Stimulated activated naive B cell treated with anti-CD40 and anti-IgM and Interleukin-4, amounts not matched to agents 10 μg/mL and 1 μg/mL and 100 μg/mL, for 72 hours (primary cell): Measurements from ENCODE around the gene ALCAM.

ENCODE experiments used
- ATAC-seq, 2 donors: fragments of 150-1000 bp; cut with Tn5 transposase; replicated peaks; 2 replicates each; pipeline ENCODE4 v1.10.0; 2021; ENCODE audit warnings: moderate library complexity in 1 of 2
- DNase-seq: peaks from one replicate; pipeline ENCODE4 v3.0.0; 2021
- H3K27ac Mint-ChIP-seq: one replicate; pipeline ENCODE4 v1.8.0; 2022; ENCODE audit warnings: mild to moderate bottlenecking, mixed read lengths
- H3K27me3 Mint-ChIP-seq, 2 donors: one replicate each; pipeline ENCODE4 v1.8.0; 2022; ENCODE audit warnings: mixed read lengths in 2 of 2
- H3K36me3 Mint-ChIP-seq, 2 donors: one replicate each; pipeline ENCODE4 v1.8.0; 2022; ENCODE audit warnings: mixed read lengths in 2 of 2, mild to moderate bottlenecking in 1 of 2
- H3K4me1 Mint-ChIP-seq, 2 donors: one replicate each; pipeline ENCODE4 v1.8.0; 2022; ENCODE audit warnings: mixed read lengths in 2 of 2, mild to moderate bottlenecking in 1 of 2
- H3K4me3 Mint-ChIP-seq, 2 donors: one replicate each; pipeline ENCODE4 v1.8.0; 2022; ENCODE audit warnings: mild to moderate bottlenecking in 2 of 2, mixed read lengths in 2 of 2, moderate library complexity in 1 of 2
- H3K9me3 Mint-ChIP-seq, 2 donors: one replicate each; pipeline ENCODE4 v1.8.0; 2022; ENCODE audit warnings: mixed read lengths in 2 of 2, mild to moderate bottlenecking in 1 of 2

ALCAM gene

DNA sequence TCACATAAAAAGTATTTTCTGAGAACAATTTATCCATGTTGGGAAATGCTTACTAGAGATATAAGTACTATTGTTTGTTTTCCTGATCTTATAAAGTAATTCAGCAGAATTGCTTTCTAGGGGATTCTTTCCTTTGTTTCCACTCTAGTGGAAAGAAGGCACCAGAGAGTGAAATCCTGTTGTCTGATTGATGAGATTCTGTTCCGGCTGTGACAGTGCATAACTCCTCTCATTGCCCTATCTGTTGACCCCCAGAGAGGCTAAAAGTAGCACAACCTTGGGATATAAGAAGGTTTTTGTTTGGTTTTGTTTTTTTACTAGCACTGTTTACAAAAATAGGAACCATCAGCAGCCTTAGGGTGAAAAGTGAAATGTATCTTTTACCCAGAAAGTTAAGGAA lies 114.1 kb downstream of the ALCAM start:
- H3K4me1 Mint-ChIP-seq, result peaks cover 7 to 15% of the 10 kb centered on the region in 2 donors
- ATAC-seq (no peak), DNase-seq (no peak)
- peaks cover 21 to 29% of the 10 kb centered on the region in 2 donors for H3K36me3 Mint-ChIP-seq
- no peak overlapping the region for H3K4me3 Mint-ChIP-seq
- H3K27me3 Mint-ChIP-seq, result no peaks in the 10 kb centered on the region
- peaks cover 12 to 14% of the 10 kb centered on the region in 2 donors for H3K9me3 Mint-ChIP-seq
- no peak overlapping the region for H3K27ac Mint-ChIP-seq

- no peak for DNase-seq
- ATAC-seq, result no peak
- no peak overlapping the region for H3K27ac Mint-ChIP-seq
- H3K36me3 Mint-ChIP-seq, result peaks cover 10 to 17% of the 10 kb centered on the region in 2 donors
- peaks cover 0 to 7% of the 10 kb centered on the region in 2 donors for H3K4me1 Mint-ChIP-seq
- no peak overlapping the region for H3K4me3 Mint-ChIP-seq
- H3K27me3 Mint-ChIP-seq, result no peaks in the 10 kb centered on the region
- H3K9me3 Mint-ChIP-seq, result peaks cover 2 to 9% of the 10 kb centered on the region in 2 donors
Observed at GRCh38 chr3:105483476-105483875, 116.8 kb downstream of the ALCAM start.

DNA sequence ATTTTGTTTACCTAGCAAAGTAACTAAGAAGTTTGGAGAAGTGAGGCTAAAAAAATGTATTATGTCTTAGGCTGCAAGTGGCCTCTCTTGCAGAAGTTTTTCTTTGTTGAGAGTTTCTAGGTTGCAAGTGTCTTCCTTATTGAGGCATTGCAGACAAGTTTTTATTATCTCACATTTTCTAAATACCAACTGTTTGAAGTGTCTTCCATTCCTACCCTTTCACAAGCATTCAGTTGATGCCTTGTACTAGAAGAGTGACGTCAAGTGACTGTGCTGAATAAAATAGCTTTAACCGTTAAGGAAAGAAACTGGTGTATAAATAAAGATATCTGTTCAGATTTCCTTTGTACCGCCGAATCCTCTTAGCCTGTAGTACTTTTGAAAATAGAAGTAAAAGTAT lies 123.3 kb downstream of the ALCAM start:
- DNase-seq (no peak), ATAC-seq (no peak)
- Mint-ChIP-seq H3K27ac (no peak overlapping the region), H3K27me3 (no peaks in the 10 kb centered on the region), H3K4me3 (no peak overlapping the region), H3K36me3 (peaks cover 43 to 51% of the 10 kb centered on the region in 2 donors), H3K9me3 (peaks cover 9 to 25% of the 10 kb centered on the region in 2 donors), H3K4me1 (no peaks in the 10 kb centered on the region)

- ATAC-seq, result no peak
- H3K27ac Mint-ChIP-seq, result no peak overlapping the region
Observed at GRCh38 chr3:105493305-105493892, 126.7 kb downstream of the ALCAM start.

GRCh38 chr3:105495021-105495420 lies 128.3 kb downstream of the ALCAM start:
- Mint-ChIP-seq H3K27ac (no peak overlapping the region), H3K27me3 (no peaks in the 10 kb centered on the region), H3K4me1 (peaks cover 0 to 5% of the 10 kb centered on the region in 2 donors), H3K36me3 (peaks cover 30 to 39% of the 10 kb centered on the region in 2 donors), H3K9me3 (peaks cover 7 to 8% of the 10 kb centered on the region in 2 donors), H3K4me3 (no peak overlapping the region)
- ATAC-seq, result no peak
- no peak for DNase-seq

More at GRCh38 chr3:105493305-105493892, 126.7 kb downstream of the ALCAM start:
- H3K36me3 Mint-ChIP-seq, result peaks cover 36 to 48% of the 10 kb centered on the region in 2 donors
- no peak overlapping the region for H3K4me3 Mint-ChIP-seq
- H3K4me1 Mint-ChIP-seq, result no peaks in the 10 kb centered on the region
- DNase-seq, result no peak
- no peaks in the 10 kb centered on the region for H3K27me3 Mint-ChIP-seq
- H3K9me3 Mint-ChIP-seq, result peaks cover 8 to 16% of the 10 kb centered on the region in 2 donors

DNA sequence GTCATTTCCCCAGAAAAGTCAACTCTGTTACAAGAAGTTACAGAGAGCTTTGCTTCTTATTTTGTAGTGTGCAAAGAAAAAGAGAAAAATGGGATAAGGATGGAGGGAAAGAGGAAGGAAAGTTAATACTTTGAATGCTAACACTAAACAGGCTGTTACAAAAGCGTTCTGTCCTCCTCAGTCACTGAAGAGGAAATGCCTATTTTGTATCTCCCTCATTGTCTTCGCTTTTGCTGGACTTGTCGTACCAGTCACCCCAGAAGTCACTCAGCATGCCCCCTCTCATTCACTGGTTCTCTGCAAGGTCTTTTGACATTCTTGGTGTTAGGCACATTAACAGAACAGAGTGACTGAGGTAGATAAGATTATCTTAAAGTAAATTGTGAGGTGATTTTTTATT lies 129.6 kb downstream of the ALCAM start:
- ATAC-seq (no peak), DNase-seq (no peak)
- Mint-ChIP-seq H3K9me3 (peaks cover 0 to 3% of the 10 kb centered on the region in 2 donors), H3K4me3 (no peak overlapping the region), H3K27me3 (no peaks in the 10 kb centered on the region), H3K36me3 (peaks cover 17 to 26% of the 10 kb centered on the region in 2 donors), H3K27ac (no peak overlapping the region), H3K4me1 (peaks cover 2 to 9% of the 10 kb centered on the region in 2 donors)

DNA sequence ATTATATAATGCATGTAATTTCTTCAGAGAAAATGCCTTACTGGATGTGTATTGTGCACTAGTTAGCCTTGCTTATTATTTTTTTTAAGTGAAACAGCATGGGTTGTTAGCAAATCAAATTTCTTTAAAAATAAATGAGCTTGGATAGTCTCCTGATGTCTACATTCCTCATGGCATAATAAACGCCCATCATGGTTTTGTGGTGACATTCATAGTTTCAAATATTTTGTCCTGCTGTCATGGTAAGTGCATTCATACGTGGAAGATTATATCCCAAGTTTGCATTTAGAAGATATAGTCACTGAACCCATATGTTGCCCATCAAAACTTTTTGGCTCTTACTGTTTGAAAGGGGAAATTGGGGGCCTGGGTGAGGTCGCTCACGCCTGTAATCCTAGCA lies 130.7 kb downstream of the ALCAM start:
- ATAC-seq, result no peak

DNA sequence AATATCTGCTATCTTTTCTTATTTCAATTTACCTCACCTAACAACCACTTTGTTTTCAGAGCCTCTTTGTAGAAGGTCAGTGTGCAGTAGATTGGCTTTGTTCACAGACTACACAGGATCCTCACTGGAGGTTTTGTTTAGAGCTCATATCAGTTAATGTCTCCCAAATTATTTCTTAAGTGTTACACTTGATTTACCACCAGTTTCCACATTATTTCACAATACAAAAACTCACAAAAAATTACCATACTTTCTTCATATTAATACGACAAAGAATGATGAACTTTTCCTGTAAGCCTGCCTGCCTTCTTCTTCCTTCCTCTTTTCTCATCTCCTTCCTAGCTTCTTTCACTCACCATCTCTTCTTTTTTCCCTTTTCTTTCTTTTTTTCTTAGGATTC lies 133.3 kb downstream of the ALCAM start:
- DNase-seq (no peak), ATAC-seq (no peak)
- Mint-ChIP-seq H3K36me3 (peaks cover 3 to 13% of the 10 kb centered on the region in 2 donors), H3K27ac (no peak overlapping the region), H3K4me1 (peaks cover 3 to 15% of the 10 kb centered on the region in 2 donors), H3K27me3 (no peaks in the 10 kb centered on the region), H3K9me3 (peaks cover 0 to 2% of the 10 kb centered on the region in 2 donors), H3K4me3 (no peak overlapping the region)

More for the DNA sequence above, 130.7 kb downstream of the ALCAM start:
- Mint-ChIP-seq H3K27ac (no peak overlapping the region), H3K9me3 (no peaks in the 10 kb centered on the region), H3K36me3 (peaks cover 11 to 17% of the 10 kb centered on the region in 2 donors), H3K27me3 (no peaks in the 10 kb centered on the region), H3K4me3 (no peak overlapping the region), H3K4me1 (peaks cover 3 to 9% of the 10 kb centered on the region in 2 donors)
- no peak for DNase-seq

DNA sequence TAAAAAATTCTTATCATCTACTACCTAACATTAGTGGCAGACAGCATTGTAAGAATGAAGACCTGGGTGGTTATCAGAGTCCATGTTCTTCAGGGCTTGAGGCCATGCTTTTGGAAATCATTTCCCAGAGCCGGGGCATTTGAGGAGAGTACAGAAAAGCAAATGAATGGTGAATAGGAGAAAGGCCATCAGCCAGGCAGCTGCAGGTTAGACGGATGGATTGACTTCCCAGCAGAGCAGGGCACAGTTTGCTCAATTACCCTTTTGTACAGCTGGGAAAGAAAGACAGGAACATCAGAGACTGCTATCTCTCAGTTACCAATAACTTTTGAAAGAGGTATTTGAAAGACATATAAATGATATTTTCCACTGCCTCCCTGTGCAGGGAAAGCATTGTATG lies 135.6 kb downstream of the ALCAM start:
- no peak overlapping the region for H3K27ac Mint-ChIP-seq

DNA sequence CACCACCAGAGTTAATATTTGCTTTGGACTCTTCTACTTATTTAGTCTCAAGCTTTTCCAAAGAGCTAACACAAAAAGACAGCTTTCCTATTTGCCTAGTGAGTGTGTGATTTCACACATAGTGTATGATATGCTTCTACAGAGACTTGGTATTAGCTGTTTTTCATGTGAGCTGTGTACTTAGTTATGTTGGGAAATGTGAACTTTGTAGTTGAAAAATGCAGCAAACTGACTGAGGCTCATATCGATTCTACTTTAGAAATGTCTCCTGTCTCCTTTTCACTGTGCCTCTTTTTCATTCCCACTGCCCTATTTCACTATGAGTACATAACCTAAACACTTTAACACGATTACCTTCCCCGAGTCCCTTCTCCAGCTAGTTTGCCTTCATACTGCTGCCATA lies 136.5 kb downstream of the ALCAM start:
- Mint-ChIP-seq H3K36me3 (peaks cover 0 to 10% of the 10 kb centered on the region in 2 donors), H3K4me1 (peaks cover 3 to 18% of the 10 kb centered on the region in 2 donors), H3K27me3 (no peaks in the 10 kb centered on the region), H3K27ac (no peak overlapping the region), H3K9me3 (peaks cover 0 to 2% of the 10 kb centered on the region in 2 donors), H3K4me3 (no peak overlapping the region)
- ATAC-seq, result no peak
- DNase-seq, result no peak

More for the DNA sequence above, 135.6 kb downstream of the ALCAM start:
- Mint-ChIP-seq H3K9me3 (peaks cover 0 to 2% of the 10 kb centered on the region in 2 donors), H3K27me3 (no peaks in the 10 kb centered on the region), H3K36me3 (peaks cover 0 to 8% of the 10 kb centered on the region in 2 donors), H3K4me3 (no peak overlapping the region), H3K4me1 (peaks cover 3 to 18% of the 10 kb centered on the region in 2 donors)
- DNase-seq (no peak), ATAC-seq (no peak)

GRCh38 chr3:105504440-105504951 lies 137.8 kb downstream of the ALCAM start:
- H3K27me3 Mint-ChIP-seq, result no peaks in the 10 kb centered on the region
- H3K4me3 Mint-ChIP-seq, result no peak overlapping the region
- peaks cover 0 to 2% of the 10 kb centered on the region in 2 donors for H3K9me3 Mint-ChIP-seq
- no peak for ATAC-seq
- no peak overlapping the region for H3K27ac Mint-ChIP-seq
- peaks cover 0 to 10% of the 10 kb centered on the region in 2 donors for H3K36me3 Mint-ChIP-seq
- no peak for DNase-seq
- H3K4me1 Mint-ChIP-seq, result peaks cover 3 to 18% of the 10 kb centered on the region in 2 donors

GRCh38 chr3:105505170-105505569 lies 138.5 kb downstream of the ALCAM start:
- Mint-ChIP-seq H3K27ac (no peak overlapping the region), H3K4me1 (peaks cover 3 to 14% of the 10 kb centered on the region in 2 donors), H3K9me3 (peaks cover 0 to 2% of the 10 kb centered on the region in 2 donors), H3K36me3 (peaks cover 0 to 10% of the 10 kb centered on the region in 2 donors), H3K4me3 (no peak overlapping the region), H3K27me3 (no peaks in the 10 kb centered on the region)
- no peak for DNase-seq
- ATAC-seq, result no peak

GRCh38 chr3:105511031-105511430 lies 144.3 kb downstream of the ALCAM start:
- Mint-ChIP-seq H3K36me3 (peaks cover 0 to 3% of the 10 kb centered on the region in 2 donors), H3K4me1 (peaks cover 0 to 5% of the 10 kb centered on the region in 2 donors), H3K9me3 (no peaks in the 10 kb centered on the region), H3K4me3 (no peak overlapping the region), H3K27ac (no peak overlapping the region), H3K27me3 (no peaks in the 10 kb centered on the region)
- DNase-seq (no peak), ATAC-seq (no peak)

- ATAC-seq (no peak), DNase-seq (no peak)
- Mint-ChIP-seq H3K27me3 (no peaks in the 10 kb centered on the region), H3K9me3 (no peaks in the 10 kb centered on the region), H3K4me1 (peaks cover 0 to 5% of the 10 kb centered on the region in 2 donors), H3K4me3 (no peak overlapping the region), H3K27ac (no peak overlapping the region), H3K36me3 (peaks cover 0 to 3% of the 10 kb centered on the region in 2 donors)
Observed at GRCh38 chr3:105512061-105512460, 145.4 kb downstream of the ALCAM start.

DNA sequence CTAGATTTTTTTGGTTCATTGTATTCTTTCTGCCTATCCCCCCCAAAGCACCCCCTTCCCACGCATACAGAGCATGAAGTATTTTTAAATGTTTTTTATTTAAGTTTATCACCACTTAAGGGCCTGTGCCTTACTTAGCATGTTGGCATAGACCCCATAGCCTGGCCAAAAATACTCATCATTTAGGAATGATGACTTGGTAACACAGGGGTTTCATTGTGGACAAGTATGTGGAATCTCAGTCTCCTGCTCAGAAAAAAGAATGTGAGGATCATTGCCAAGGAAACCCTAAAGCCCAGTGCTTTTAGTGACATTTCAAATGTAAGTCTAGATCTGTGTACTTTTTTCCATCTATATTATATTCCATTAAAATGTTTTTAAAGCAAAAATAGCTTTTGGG lies 146.3 kb downstream of the ALCAM start:
- Mint-ChIP-seq H3K4me1 (peaks cover 0 to 5% of the 10 kb centered on the region in 2 donors), H3K4me3 (no peak overlapping the region), H3K27me3 (no peaks in the 10 kb centered on the region), H3K9me3 (no peaks in the 10 kb centered on the region), H3K36me3 (no peaks in the 10 kb centered on the region), H3K27ac (no peak overlapping the region)
- ATAC-seq (no peak), DNase-seq (no peak)
